EL (cell line): Measurements from ENCODE around the gene ZBED4.

Experiments
- DNase-seq: peaks from one replicate; pipeline ENCODE4 v3.0.0-alpha.2; 2016

Gene ZBED4

DNA sequence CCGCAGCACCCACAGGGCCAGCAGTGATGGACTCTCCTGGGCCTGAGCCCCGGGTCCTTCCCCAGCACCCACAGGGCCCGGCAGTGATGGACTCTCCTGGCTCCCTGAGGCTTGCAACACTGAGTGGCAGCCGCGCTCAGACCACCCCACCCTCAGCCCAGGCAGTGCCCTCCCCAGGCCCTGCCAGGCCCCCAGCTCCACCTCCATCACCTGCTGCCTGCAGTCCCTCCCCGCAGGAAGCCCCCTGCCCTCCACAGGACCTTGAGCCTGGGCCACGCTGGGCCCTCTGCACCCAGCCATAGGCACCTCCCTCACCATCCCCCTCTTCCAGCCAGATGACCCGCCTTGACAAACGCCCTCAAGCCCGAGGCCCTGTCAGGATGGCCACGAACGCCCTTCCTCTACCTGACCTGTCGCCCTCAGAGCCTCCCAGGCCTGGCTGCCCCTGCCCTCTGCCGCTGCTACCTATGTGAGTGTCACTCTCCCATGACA, 53.2 kb downstream of the ZBED4 start:
- DNase-seq = no peak

DNA sequence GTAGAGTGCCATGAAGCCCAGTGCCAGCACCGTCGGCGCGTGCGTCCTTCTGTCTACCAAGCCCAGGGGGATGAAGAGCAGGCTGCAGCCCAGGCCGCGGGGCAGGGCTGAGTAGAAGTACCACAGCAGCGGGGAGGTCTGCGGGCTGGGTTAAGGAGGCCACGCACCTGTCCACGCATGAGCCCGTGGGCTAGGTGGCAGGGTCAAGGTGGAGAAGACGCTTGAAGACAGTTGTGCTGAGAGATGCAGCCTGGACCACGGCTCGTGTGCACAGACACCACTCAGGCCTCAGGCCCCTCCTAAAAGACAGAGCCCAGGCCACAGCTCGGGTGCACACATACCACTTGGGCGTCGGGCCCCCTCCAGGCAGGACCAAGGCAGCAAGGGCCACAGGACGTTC, 54.2 kb downstream of the ZBED4 start:
- DNase-seq = no peak

DNA sequence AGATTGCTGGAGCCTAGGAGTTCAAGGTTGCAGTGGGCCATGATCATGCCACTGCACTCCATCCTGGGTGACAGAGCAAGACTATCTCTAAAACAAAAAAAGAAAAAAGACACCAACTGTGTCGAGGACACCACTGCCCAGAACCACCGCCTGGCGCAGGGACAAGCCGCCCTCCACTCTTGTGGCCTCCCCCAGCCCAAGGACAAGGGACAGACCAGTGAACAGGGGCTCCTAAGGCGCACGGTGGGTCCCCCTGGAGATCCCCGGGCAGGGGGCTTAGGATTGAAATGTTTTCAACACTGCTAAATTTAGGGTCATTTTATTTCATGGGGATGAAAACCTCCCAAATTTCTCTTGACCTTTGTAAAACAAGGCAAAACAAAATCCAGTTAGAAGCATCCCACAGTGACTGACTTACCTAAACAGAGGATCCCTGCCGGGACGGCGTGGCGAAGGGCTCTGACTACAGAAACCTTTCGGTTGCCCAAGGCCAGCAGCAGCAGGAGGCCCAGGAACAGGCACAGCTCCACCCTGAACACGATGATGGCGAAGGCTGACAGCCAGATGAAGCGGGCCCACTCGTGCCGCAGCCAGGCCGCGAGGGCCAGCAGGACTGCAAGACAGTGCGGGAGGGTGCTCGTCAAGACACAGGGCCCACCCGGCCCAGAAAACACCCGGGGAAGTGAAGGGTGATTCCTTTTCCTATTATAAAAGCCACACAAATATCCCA, 56.0 kb downstream of the ZBED4 start:
- DNase-seq = no peak

DNA sequence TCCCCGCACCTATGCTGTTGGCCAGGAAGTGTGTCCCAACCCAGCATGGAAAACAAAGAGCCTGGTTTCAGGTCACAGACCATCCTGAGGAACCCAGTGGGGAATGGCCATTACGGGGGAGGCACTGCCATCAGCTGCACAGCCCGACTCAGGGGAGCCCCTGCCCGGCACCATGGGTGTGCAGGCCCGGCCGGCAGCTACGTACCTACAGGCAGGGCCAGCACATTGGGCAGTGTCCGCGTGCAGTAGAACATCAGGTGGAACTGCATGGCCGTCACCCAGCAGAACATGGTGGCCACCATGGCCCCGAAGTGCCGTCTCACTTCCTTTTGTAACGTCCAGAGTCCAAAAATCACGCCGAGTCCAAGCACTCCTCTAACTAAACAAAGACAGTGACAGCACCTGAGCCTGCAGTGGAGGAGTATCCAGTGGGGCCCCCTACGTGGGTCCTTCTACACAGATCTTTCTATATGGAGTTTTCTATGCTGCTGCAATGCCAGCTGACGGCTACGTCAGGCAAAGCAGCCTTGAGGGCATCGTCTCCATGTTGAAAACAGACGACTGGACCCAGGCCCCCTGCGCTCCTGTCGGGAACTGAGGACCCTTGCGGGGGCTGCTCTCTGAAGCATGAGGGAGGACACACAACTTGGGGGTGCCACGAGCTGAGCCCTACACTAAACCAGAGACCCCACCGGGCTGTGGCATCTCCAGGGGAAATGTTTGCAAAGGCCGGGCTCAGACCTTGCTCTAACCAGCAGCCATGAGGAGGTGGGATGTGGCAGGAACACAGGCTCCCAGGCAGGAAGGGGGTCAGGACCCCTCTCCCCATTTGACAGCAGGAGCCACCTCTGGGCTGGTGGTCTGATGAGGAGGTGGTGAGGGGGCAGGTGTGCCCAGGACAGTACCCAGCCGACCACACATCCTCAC, 56.8 kb downstream of the ZBED4 start:
- no peak for DNase-seq

DNA sequence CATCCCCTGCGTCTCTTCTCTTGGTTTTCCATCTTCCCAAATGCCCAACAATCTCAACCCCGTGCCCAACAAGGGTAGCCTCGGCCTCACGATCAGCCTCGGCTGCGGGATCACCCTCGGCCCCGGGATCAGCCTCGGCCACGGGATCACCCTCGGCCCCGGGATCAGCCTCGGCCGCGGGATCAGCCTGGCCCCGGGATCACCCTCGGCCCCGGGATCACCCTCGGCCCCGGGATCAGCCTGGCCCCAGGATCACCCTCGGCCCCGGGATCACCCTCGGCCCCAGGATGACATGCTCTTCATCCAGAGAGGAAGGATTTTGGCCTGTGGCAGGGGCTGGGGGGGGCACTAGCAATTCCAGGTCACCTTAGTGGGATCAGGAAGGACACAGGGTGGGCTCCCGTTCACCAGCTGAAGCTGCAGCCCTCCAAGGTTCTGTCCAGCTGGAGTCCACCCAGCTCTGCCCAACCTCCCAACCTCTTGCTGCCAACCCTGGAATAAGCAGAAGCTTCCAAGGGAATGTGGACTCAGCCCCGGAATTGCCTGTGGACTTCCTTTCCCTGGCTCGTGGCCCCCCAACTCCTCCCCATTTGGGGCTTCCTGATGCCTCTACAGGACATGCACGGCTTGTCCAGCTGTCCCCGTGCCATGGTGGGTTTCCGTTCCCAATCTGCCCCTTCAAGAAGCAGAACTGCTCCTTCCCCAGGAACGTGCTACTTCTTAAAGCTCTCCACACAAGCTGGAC, 58.4 kb downstream of the ZBED4 start:
- DNase-seq = no peak

DNA sequence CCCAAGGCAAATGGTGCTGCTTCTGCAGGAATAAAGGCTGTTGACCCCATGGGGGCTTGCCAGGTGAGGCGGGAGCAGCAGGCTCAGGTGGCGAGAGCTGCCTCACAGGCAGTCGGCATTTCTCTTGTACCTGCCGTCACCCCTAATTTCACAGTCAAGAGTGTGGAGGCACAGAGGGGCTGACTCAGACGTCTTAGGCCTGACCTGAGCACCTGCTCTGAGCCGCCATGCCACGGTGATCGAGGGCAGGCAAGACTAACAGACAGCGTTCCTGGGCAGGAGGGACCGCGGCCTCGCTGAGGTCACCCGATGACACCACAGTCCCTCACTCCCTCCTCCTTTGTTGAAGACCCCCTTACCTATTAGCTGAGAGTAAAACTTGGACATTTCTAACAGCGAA, 59.4 kb downstream of the ZBED4 start:
- DNase-seq = no peak

- DNase-seq = no peak
Measured at GRCh38 chr22:49913446-49913845, 59.8 kb downstream of the ZBED4 start.

DNA sequence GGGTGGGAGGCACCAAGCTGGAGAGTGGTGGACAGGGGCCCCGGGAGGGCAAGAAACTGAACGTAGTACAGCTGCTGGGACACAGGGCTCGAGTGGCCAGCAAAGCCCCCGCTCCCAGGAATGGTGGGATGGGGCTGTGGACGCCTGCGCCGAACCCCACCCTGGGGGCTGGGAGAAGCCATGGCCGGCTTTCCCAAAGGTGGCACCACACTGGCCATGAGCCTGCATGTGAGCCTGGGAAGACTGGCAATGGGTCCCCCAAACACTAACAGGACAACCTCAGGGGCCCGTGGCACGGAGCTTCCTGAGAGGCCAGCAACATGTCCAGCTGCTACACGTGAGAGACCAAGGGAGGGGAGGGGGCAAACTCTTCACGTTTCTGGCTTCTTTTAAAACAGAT, 60.6 kb downstream of the ZBED4 start:
- DNase-seq = no peak

GRCh38 chr22:49915610-49916009, 62.0 kb downstream of the ZBED4 start:
- no peak for DNase-seq

DNA sequence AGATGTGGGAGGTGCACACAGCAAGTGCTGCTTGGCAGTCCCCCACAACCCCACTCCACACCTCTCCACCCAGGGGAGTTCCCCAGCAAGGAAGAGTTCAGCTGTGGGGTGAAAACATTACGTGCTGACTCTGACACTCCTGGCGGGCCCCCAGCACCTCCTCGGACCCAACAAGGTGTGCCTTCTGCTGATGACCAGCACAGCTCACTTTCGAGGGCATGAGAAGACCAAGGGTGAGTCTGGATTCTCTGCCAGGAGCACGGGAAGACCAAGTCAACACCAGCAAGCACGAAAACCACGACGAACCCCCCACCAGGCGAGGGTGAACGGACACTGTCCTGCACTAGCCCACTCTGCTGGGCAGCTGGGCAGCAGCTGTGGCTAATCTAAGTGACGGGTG, 63.2 kb downstream of the ZBED4 start:
- DNase-seq = no peak

- DNase-seq = peak; percentile 98
Measured at GRCh38 chr22:49917974-49918910, 64.6 kb downstream of the ZBED4 start, which contains the start of the genes ALG12 and CRELD2. Gene ALG12 (minus strand): TSS chr22:49918438. CDS start chr22:49913765, 4,673 bp downstream. Gene CRELD2 (plus strand): TSS chr22:49918634. CDS start chr22:49918770, 136 bp downstream.

- no peak for DNase-seq
Measured at GRCh38 chr22:49918911-49919881, 65.6 kb downstream of the ZBED4 start.

- no peak for DNase-seq
Measured at GRCh38 chr22:49920859-49921258, 67.2 kb downstream of the ZBED4 start.

- DNase-seq = no peak
Measured at GRCh38 chr22:49921508-49922278, 68.0 kb downstream of the ZBED4 start.

- no peak for DNase-seq
Measured at GRCh38 chr22:49922484-49922883, 68.8 kb downstream of the ZBED4 start.

- DNase-seq = no peak
Measured at GRCh38 chr22:49922926-49923325, 69.3 kb downstream of the ZBED4 start.

DNA sequence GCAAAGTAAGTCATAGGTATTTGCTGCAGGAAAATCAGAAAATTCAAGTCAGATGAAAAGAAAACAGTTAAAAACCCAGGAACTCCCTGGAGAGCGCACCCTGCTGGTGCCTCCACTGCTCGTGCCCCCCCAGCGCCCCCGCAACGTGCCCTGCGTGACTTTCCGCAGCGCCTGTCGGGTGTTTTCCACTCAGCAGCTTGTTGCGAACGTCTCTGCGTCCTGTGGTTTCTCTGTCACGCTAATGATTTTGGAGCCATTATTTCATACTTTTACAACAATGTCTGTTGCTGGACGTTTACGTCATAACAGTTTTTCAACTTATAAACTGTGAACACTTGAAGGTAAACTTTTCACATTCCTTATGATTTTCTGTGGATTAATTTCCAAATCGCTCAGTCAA, 69.8 kb downstream of the ZBED4 start:
- DNase-seq = no peak

GRCh38 chr22:49924113-49924833, 70.6 kb downstream of the ZBED4 start:
- no peak for DNase-seq

DNA sequence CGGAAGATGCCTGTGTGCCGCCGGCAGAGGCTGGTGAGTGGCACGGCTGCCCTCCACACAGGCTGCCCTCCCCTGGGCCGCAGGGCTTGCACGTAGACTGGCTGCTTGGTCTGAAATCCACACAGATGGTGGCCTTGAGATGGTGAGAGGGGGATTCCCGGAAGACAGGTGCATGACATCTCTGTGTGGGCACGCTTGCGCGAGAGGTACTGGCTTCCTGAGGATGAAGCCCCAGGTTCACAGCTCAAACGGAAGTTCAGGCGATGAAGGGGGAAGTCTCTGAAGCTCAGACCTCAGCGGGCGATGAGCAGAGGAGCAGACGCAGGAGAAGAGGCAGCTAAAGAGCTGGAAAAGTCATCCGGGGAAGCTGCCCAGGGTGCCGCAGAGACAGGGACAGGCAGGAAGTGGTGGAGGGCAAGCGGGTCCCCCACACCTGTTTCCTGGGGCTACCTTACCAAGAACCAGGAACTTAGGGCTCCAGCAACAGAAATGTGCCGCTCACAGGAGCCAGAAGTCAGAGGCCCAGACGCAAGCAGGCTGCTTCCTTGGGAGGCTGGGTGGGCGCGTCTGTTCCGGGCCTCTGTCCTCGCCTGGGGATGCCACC, 72.0 kb downstream of the ZBED4 start:
- no peak for DNase-seq
